B cell (primary cell): ENCODE measurements around the gene GRM8. TPM values are rescaled to one million over a fixed set of nuclear protein-coding genes. Genes with fewer than 3 reads are reported as not detected.

Experiments used
- ATAC-seq: fragments of 200-7000 bp; cut with Tn5 transposase; one replicate; pipeline ENCODE4 v1.10.0; 2021; ENCODE audit warnings: low read depth, mild to moderate bottlenecking, moderate number of reproducible peaks, moderate library complexity
- CTCF ChIA-PET: fragments of 350-600 bp; sonication (Branson Sonifier 250); formaldehyde crosslinking; loops from one replicate; lab custom pipeline; 2021; ENCODE audit warnings: antibody characterized with exemption, inconsistent platforms; lab: Charles Lee
- POLR2A ChIA-PET: fragments of 350-600 bp; sonication (Branson Sonifier 250); formaldehyde crosslinking; loops from one replicate; lab custom pipeline; 2021; ENCODE audit warnings: antibody characterized with exemption; lab: Charles Lee
- DNase-seq: peaks from one replicate; pipeline ENCODE4 v3.0.0; 2013
- H2AFZ ChIP-seq: 2 replicates; pipeline ENCODE4 v1.6.1; 2012; ENCODE audit warnings: mild to moderate bottlenecking, low read depth, low read length; ENCODE audit not compliant: insufficient read depth, poor library complexity, severe bottlenecking
- H3K27ac ChIP-seq, 2 donors: 1 replicate in 1 of 2; 2 replicates in 1 of 2; pipeline ENCODE4 v1.5.1; 2012 to 2013; ENCODE audit warnings: low read length in 2 of 2, mild to moderate bottlenecking in 2 of 2, moderate library complexity in 1 of 2
- H3K27me3 ChIP-seq, 4 experiments: fragments of 200-600 bp in 1 of 4; sonication (generic) in 1 of 4; replicated peaks in 1 of 4; 1 replicate in 2 of 4; 2 replicates in 2 of 4; pipeline versions ENCODE4 v1.6.1 to v1.7.0; 2013 to 2016; ENCODE audit warnings: low read length in 3 of 4, mild to moderate bottlenecking in 2 of 4, mixed read lengths in 1 of 4, moderate library complexity in 1 of 4; ENCODE audit not compliant: insufficient read depth in 4 of 4, control insufficient read depth in 3 of 4; ENCODE audit errors: control extremely low read depth in 1 of 4
- H3K36me3 ChIP-seq, 2 experiments: replicated peaks in 1 of 2; 1 replicate in 1 of 2; 2 replicates in 1 of 2; pipeline versions ENCODE4 v1.6.1 to v1.7.1; 2013; ENCODE audit warnings: low read length in 1 of 2; ENCODE audit not compliant: insufficient read depth in 2 of 2, control insufficient read depth in 1 of 2; ENCODE audit errors: control extremely low read depth in 1 of 2, extremely low read depth in 1 of 2
- H3K4me1 ChIP-seq, 2 donors: fragments of 200-600 bp in 1 of 2; sonication (generic) in 1 of 2; 1 replicate in 1 of 2; 2 replicates in 1 of 2; pipeline versions ENCODE4 v1.5.1 to v1.6.1; 2013 to 2017; ENCODE audit warnings: low read length in 2 of 2; ENCODE audit not compliant: control insufficient read depth in 2 of 2, insufficient read depth in 2 of 2
- H3K4me2 ChIP-seq: replicated peaks from 2 replicates; pipeline ENCODE3; 2012; ENCODE audit warnings: mild to moderate bottlenecking, low read depth, low read length; ENCODE audit not compliant: poor library complexity, severe bottlenecking
- H3K4me3 ChIP-seq, 5 experiments: fragments of 200-600 bp in 1 of 5; sonication (generic) in 1 of 5; 1 replicate in 3 of 5; 2 replicates in 2 of 5; pipeline versions ENCODE4 v1.5.1 to v1.7.0; 2011 to 2016; ENCODE audit warnings: low read length in 4 of 5, mild to moderate bottlenecking in 4 of 5, low read depth in 2 of 5, control low read depth in 1 of 5, moderate library complexity in 1 of 5; ENCODE audit not compliant: insufficient read depth in 1 of 5; ENCODE audit errors: control extremely low read depth in 1 of 5, extremely low read depth in 1 of 5
- H3K79me2 ChIP-seq: fragments of 200-600 bp; sonication (generic); one replicate; pipeline ENCODE4 v1.6.0; 2016; ENCODE audit warnings: low read length; ENCODE audit not compliant: control insufficient read depth, insufficient read depth
- H3K9ac ChIP-seq: fragments of 200-600 bp; sonication (generic); 2 replicates; pipeline ENCODE4 v1.6.1; 2017; ENCODE audit warnings: mild to moderate bottlenecking, low read length, moderate library complexity
- H3K9me3 ChIP-seq, 3 donors: one replicate each; pipeline versions ENCODE4 v1.6.1 to v1.7.1; 2013; ENCODE audit warnings: low read length in 2 of 3; ENCODE audit not compliant: control insufficient read depth in 2 of 3, insufficient read depth in 1 of 3; ENCODE audit errors: control extremely low read depth in 1 of 3
- H4K20me1 ChIP-seq: 2 replicates; pipeline ENCODE4 v1.6.0; 2012; ENCODE audit warnings: mild to moderate bottlenecking, low read length; ENCODE audit not compliant: insufficient read depth, control insufficient read depth, poor library complexity, severe bottlenecking
- H3K27ac Mint-ChIP-seq: one replicate; pipeline ENCODE4 v1.8.0; 2021; ENCODE audit warnings: mixed read lengths
- H3K27me3 Mint-ChIP-seq: one replicate; pipeline ENCODE4 v1.8.0; 2021; ENCODE audit warnings: mixed read lengths
- H3K4me1 Mint-ChIP-seq: one replicate; pipeline ENCODE4 v1.8.0; 2021; ENCODE audit warnings: mixed read lengths
- H3K4me3 Mint-ChIP-seq: one replicate; pipeline ENCODE4 v1.8.0; 2021; ENCODE audit warnings: mixed read lengths
- H3K9me3 Mint-ChIP-seq: one replicate; pipeline ENCODE4 v1.8.0; 2022; ENCODE audit warnings: mixed read lengths; ENCODE audit not compliant: insufficient read depth
- EZH2 ChIP-seq: IDR thresholded peaks from 2 replicates; pipeline ENCODE4 v1.6.1; 2012; ENCODE audit warnings: borderline replicate concordance, low read depth, mild to moderate bottlenecking, moderate library complexity, low read length; ENCODE audit not compliant: insufficient read depth, poor library complexity, severe bottlenecking
- WGBS: methylation state at CpG from one replicate; pipeline ENCODE4 v1.1.5; 2013; ENCODE audit warnings: missing lambda C conversion rate; ENCODE audit not compliant: insufficient coverage; 5-methylcytosine and 5-hydroxymethylcytosine counted together
- intact Hi-C: fragments of 100-400 bp; cut with micrococcal nuclease; formaldehyde crosslinking; loops from one replicate; pipeline ENCODE4 v1.10.0; 2022
- polyA plus RNA-seq: library from polyadenylated mRNA; depleted of rRNA; stranded (reverse); fragments of >200 nt; gene quantifications from 2 replicates; pipeline ENCODE4 v1.2.3, GENCODE V29; 2012
- total RNA-seq, 2 donors: library from RNA; stranded (reverse); fragments of 120-200 nt in 1 of 2; gene quantifications; 1 replicate in 1 of 2; 2 replicates in 1 of 2; pipeline versions ENCODE4 v1.2.3 to v1.2.4, GENCODE V29; 2013 to 2022
- TF ChIP-seq, protein P1 (sequence below): fragments of 200-600 bp; IDR thresholded peaks from one replicate; pipeline ENCODE4 v1.8.0; 2022; ENCODE audit warnings: antibody characterized with exemption, mild to moderate bottlenecking

The GRM8 gene
- total and polyA plus RNA-seq, 2 donors (not counting 1 experiment from before 2014, with no cell fraction given), result not detected

DNA sequence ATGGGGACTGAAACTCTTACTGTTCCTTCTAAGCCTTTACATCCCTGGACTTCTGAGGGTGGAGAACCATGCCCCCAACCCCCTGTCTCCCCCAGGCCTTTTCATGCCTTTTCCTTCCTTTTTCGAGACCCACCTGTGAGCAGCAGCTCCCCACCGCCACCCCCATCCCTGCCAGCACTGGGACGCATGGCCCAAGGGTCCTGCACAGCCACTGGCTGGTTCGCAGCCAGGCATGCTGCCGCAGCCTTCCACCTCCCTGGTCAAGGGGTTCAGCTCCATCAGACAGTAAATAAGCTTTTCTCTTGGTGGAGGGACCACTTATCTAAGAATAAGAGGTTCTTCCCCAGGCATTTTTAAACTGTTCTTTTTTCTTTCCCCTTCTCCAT lies 584.4 kb downstream of the GRM8 start:
- 98% methylated on average over 5 of the region's 5 CpGs for whole genome bisulfite sequencing
- ChIA-PET CTCF (no interaction called here), POLR2A (no interaction called here)
- H3K27ac Mint-ChIP-seq, result no peak overlapping the region
- Histone ChIP-seq H3K79me2 (no peaks in the 10 kb centered on the region), H3K4me3 (no peak overlapping the region), H3K4me2 (no peak overlapping the region), H3K36me3 (no peaks in the 10 kb centered on the region), H3K9me3 (peaks cover 0 to 11% (median 0%) of the 10 kb centered on the region in 3 donors), H3K4me1 (no peaks in the 10 kb centered on the region), H3K9ac (no peak overlapping the region), H2AFZ (no peak overlapping the region), H4K20me1 (no peaks in the 10 kb centered on the region), H3K27ac (no peak overlapping the region), H3K27me3 (no peaks in the 10 kb centered on the region)
- no peaks in the 10 kb centered on the region for H3K27me3 Mint-ChIP-seq
- DNase-seq (no peak), ATAC-seq (no peak)
- intact Hi-C loops, result no loop called here
- no peak overlapping the region for H3K4me3 Mint-ChIP-seq
- H3K9me3 Mint-ChIP-seq, result peaks cover 3% of the 10 kb centered on the region
- no peaks in the 10 kb centered on the region for H3K4me1 Mint-ChIP-seq
- TF ChIP-seq, protein P1, sequence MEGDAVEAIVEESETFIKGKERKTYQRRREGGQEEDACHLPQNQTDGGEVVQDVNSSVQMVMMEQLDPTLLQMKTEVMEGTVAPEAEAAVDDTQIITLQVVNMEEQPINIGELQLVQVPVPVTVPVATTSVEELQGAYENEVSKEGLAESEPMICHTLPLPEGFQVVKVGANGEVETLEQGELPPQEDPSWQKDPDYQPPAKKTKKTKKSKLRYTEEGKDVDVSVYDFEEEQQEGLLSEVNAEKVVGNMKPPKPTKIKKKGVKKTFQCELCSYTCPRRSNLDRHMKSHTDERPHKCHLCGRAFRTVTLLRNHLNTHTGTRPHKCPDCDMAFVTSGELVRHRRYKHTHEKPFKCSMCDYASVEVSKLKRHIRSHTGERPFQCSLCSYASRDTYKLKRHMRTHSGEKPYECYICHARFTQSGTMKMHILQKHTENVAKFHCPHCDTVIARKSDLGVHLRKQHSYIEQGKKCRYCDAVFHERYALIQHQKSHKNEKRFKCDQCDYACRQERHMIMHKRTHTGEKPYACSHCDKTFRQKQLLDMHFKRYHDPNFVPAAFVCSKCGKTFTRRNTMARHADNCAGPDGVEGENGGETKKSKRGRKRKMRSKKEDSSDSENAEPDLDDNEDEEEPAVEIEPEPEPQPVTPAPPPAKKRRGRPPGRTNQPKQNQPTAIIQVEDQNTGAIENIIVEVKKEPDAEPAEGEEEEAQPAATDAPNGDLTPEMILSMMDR, result no peak
- TF ChIP-seq EZH2, result no peak

DNA sequence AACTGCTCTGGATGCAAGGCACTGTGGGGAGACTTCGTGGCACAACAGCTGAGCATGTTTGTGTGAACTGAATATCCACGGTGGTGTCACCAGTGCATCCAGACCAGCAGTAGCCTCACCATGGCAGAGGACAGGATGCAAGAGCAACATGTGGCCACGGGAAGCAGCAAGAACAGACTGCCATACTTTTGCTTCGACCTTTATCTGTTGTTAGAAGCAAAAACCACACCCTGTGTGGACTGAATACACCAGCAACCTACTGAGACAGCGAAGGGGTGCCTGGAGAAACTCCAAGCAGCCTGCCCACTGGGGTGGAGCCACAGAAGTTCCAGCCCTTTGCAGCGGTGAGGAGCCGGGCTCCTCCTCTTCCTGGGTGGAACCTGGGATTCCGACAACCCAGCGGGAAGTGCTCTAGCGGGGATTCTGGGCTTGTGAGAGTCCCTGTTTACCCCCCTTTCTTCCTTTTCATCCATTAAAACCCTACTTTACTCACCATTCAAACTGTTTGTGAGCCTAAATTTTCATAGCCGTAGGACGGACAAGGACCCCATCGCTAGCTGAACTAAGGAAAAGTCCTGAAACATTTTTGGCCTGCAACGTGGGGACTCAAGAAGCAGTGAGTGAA lies 584.9 kb downstream of the GRM8 start:
- H3K27me3 ChIP-seq, result no peaks in the 10 kb centered on the region
- Mint-ChIP-seq H3K4me3 (no peak overlapping the region), H3K27ac (no peak overlapping the region), H3K27me3 (no peaks in the 10 kb centered on the region), H3K4me1 (no peaks in the 10 kb centered on the region), H3K9me3 (peaks cover 3% of the 10 kb centered on the region)
- no peak overlapping the region for H3K27ac ChIP-seq
- no peak for TF ChIP-seq EZH2
- TF ChIP-seq, protein P1, result no peak
- H3K4me3 ChIP-seq, result no peak overlapping the region
- 91% methylated on average over 11 of the region's 14 CpGs for WGBS
- peaks cover 0 to 11% (median 0%) of the 10 kb centered on the region in 3 donors for H3K9me3 ChIP-seq
- no peak overlapping the region for H3K4me2 ChIP-seq
- intact Hi-C loops, result no loop called here
- no peaks in the 10 kb centered on the region for H3K36me3 ChIP-seq
- CTCF ChIA-PET, result no interaction called here
- ATAC-seq (no peak), DNase-seq (no peak)
- H3K9ac ChIP-seq, result no peak overlapping the region
- H4K20me1 ChIP-seq, result no peaks in the 10 kb centered on the region
- H2AFZ ChIP-seq, result no peak overlapping the region
- H3K79me2 ChIP-seq, result no peaks in the 10 kb centered on the region
- no peaks in the 10 kb centered on the region for H3K4me1 ChIP-seq
- POLR2A ChIA-PET, result no interaction called here
